NCI-H1092 treated with DMSO at 0.1 percent for 48 hours (cell line): Measurements from ENCODE around the gene CNTN1.
"Not testable (repeated sequence)": the region's sequence is repeated elsewhere in the genome, so short reads cannot be mapped to it uniquely, and the experiment has no call there.

Source experiments
- DNase-seq: peaks from one replicate; lab custom pipeline; 2025; lab: John Stamatoyannopoulos, UW

Gene CNTN1

GRCh38 chr12:40701756-40702155 lies 9.5 kb downstream of the CNTN1 start:
- no peak for DNase-seq

- DNase-seq = no peak
Observed at GRCh38 chr12:40711121-40711520, 18.9 kb downstream of the CNTN1 start.

- no peak for DNase-seq
Observed at GRCh38 chr12:40714636-40715035, 22.4 kb downstream of the CNTN1 start.

- no peak for DNase-seq
Observed at GRCh38 chr12:40716037-40716436, 23.8 kb downstream of the CNTN1 start.

GRCh38 chr12:40717576-40717975 lies 25.3 kb downstream of the CNTN1 start:
- DNase-seq = no peak

GRCh38 chr12:40718878-40719372 lies 26.7 kb downstream of the CNTN1 start:
- no peak for DNase-seq

GRCh38 chr12:40723001-40723400 lies 30.8 kb downstream of the CNTN1 start:
- no peak for DNase-seq

GRCh38 chr12:40726366-40726765 lies 34.1 kb downstream of the CNTN1 start:
- no peak for DNase-seq

GRCh38 chr12:40727774-40728483 lies 35.7 kb downstream of the CNTN1 start:
- DNase-seq = no peak

GRCh38 chr12:40730281-40730680 lies 38.0 kb downstream of the CNTN1 start:
- no peak for DNase-seq

- no peak for DNase-seq
Observed at GRCh38 chr12:40733871-40734270, 41.6 kb downstream of the CNTN1 start.

GRCh38 chr12:40734276-40734675 lies 42.0 kb downstream of the CNTN1 start:
- DNase-seq = no peak

- no peak for DNase-seq
Observed at GRCh38 chr12:40735551-40736230, 43.5 kb downstream of the CNTN1 start.

- DNase-seq = not testable (repeated sequence)
Observed at GRCh38 chr12:40737416-40737815, 45.2 kb downstream of the CNTN1 start.

- DNase-seq = no peak
Observed at GRCh38 chr12:40738856-40739255, 46.6 kb downstream of the CNTN1 start.

GRCh38 chr12:40742041-40742440 lies 49.8 kb downstream of the CNTN1 start:
- no peak for DNase-seq

- DNase-seq = no peak
Observed at GRCh38 chr12:40745386-40745785, 53.1 kb downstream of the CNTN1 start.

GRCh38 chr12:40749863-40750262 lies 57.6 kb downstream of the CNTN1 start:
- DNase-seq = no peak

- no peak for DNase-seq
Observed at GRCh38 chr12:40752011-40752410, 59.8 kb downstream of the CNTN1 start.

GRCh38 chr12:40760821-40761220 lies 68.6 kb downstream of the CNTN1 start:
- DNase-seq = no peak

GRCh38 chr12:40762072-40762471 lies 69.8 kb downstream of the CNTN1 start:
- no peak for DNase-seq

- no peak for DNase-seq
Observed at GRCh38 chr12:40768125-40768864, 76.1 kb downstream of the CNTN1 start.

GRCh38 chr12:40769846-40770245 lies 77.6 kb downstream of the CNTN1 start:
- no peak for DNase-seq
